ENCODE results near the gene KIAA0232.

GRCh38 chr4:6888506-6889071 lies 106.1 kb downstream of the KIAA0232 start:
- no peak for TF ChIP-seq ELF4 (IDR thresholded peaks at IDR 0.05)
- no peak for TF ChIP-seq ARNT (IDR thresholded peaks at IDR 0.05)

Measured in HEK293T (cell line).